Heart right ventricle (tissue), 16 donors: ENCODE data around the gene HMX3. TPM values are rescaled to one million over a fixed set of nuclear protein-coding genes. Genes with fewer than 3 reads are reported as not detected.
"Not testable (repeated sequence)": the region's sequence is repeated elsewhere in the genome, so short reads cannot be mapped to it uniquely, and the experiment has no call there.

Source experiments
- ATAC-seq, 8 donors: fragments of 200-7000 bp; cut with Tn5 transposase; one replicate each; pipeline ENCODE4 v1.9.1; 2020; ENCODE audit warnings: mild to moderate bottlenecking in 8 of 8, moderate library complexity in 8 of 8, moderate number of reproducible peaks in 1 of 8
- DNase-seq, 2 donors: peaks; one replicate each; pipeline ENCODE4 v3.0.0-alpha.2; 2020
- H3K27ac ChIP-seq, 10 donors: fragments of 200-600 bp; sonication (generic) in 2 of 10; one replicate each; pipeline versions ENCODE4 v1.5.0 to v1.8.0; 2020 to 2022; ENCODE audit warnings: mild to moderate bottlenecking in 3 of 10
- H3K27me3 ChIP-seq, 7 donors: fragments of 200-600 bp; one replicate each; pipeline ENCODE4 v1.8.0; 2021 to 2022; ENCODE audit warnings: mild to moderate bottlenecking in 2 of 7
- H3K36me3 ChIP-seq, 9 donors: fragments of 200-600 bp; sonication (generic) in 1 of 9; one replicate each; pipeline versions ENCODE4 v1.5.0 to v1.8.0; 2020 to 2022; ENCODE audit warnings: mild to moderate bottlenecking in 2 of 9
- H3K4me1 ChIP-seq, 9 donors: fragments of 200-600 bp; sonication (generic) in 1 of 9; one replicate each; pipeline versions ENCODE4 v1.5.0 to v1.8.0; 2020 to 2022; ENCODE audit warnings: mild to moderate bottlenecking in 4 of 9
- H3K4me3 ChIP-seq, 10 donors: fragments of 200-600 bp; sonication (generic) in 2 of 10; one replicate each; pipeline versions ENCODE4 v1.5.0 to v1.8.0; 2020 to 2022; ENCODE audit warnings: mild to moderate bottlenecking in 7 of 10, moderate library complexity in 2 of 10
- H3K9me3 ChIP-seq, 11 donors: fragments of 200-600 bp in 10 of 11; sonication (generic) in 2 of 11; one replicate each; pipeline versions ENCODE4 v1.5.0 to v1.8.0; 2013 to 2022; ENCODE audit warnings: mild to moderate bottlenecking in 2 of 11, control low read depth in 1 of 11, moderate library complexity in 1 of 11
- CTCF ChIP-seq, 9 donors: fragments of 200-600 bp; sonication (generic) in 2 of 9; IDR thresholded peaks; one replicate each; pipeline versions ENCODE4 v1.5.0 to v1.8.0; 2021 to 2022; ENCODE audit warnings: antibody characterized with exemption in 9 of 9, mild to moderate bottlenecking in 5 of 9, moderate library complexity in 1 of 9
- WGBS, 2 donors: extraction: QIAGEN DNeasy Blood & Tissue Kit; methylation state at CpG; one replicate each; pipeline ENCODE4 v1.1.7; 2013; ENCODE audit warnings: inconsistent platforms in 1 of 2; 5-methylcytosine and 5-hydroxymethylcytosine counted together
- intact Hi-C, 10 donors: fragments of 100-400 bp; cut with DNase I; formaldehyde crosslinking; loops; one replicate each; pipeline versions ENCODE4 v1.11.1 to v1.14.2; 2022
- polyA plus RNA-seq, 2 donors: library from polyadenylated mRNA; stranded (reverse); fragments of 200-250 nt; gene quantifications; one replicate each; pipeline ENCODE4 v1.2.3, GENCODE V29; 2013
- total RNA-seq, 10 donors: library from RNA; stranded (reverse); fragmentation: NEBNext Ultra II Directional in 3 of 10; extraction: Animal tissue kit (Norgen Biotek cat#: 25700) in 3 of 10; gene quantifications; one replicate each; pipeline versions ENCODE4 v1.2.1 to v1.2.4, GENCODE V29; 2021 to 2023
- donor health status: Arrhythmogenic right ventricular cardiomyopathy.
- donor health status: ischemic (EF 13 %, LVEDD 7.1; RV severe dilation, severe dysfunction).
- donor health status: healthy with polysubstance abuse.
- donor health status: DM: no; HTN: yes; CAD: no.
- donor health status: DM: no; HTN: no; CAD: no.
- donor health status: ischemic (EF 25% LVEDD 6.9; RV normal size, moderate dysfunction).
- donor health status: ischemic (EF 25% LVEDD 5.7; RV mildly dilated, moderate dysfunction).
- donor health status: healthy.
- donor health status: DM: yes; HTN: yes; CAD: no.
- donor health status: Ischemic cardiomyopathy.
- donor health status: ischemic (EF 35%, LVEDD 5.7; RV mildly dilated, moderate dysfunction).
- donor health status: nonischemic (EF 11% LVEDD 7.7; RV severe dilation, severe dysfunction).
- donor health status: DM: yes; HTN: yes; CAD: no.
- donor health status: PGD.
- donor health status: ischemic (EF 29% LVEDD 5.4; RV normal size, mild dysfunction).
- donor health status: nonischemic (EF 23%, LVEDD 6.1; RV moderate dilation, normal function).

The HMX3 gene
- total and polyA plus RNA-seq, 12 donors: not detected

GRCh38 chr10:123164319-123164718, 28.5 kb downstream of the HMX3 start:
- ATAC-seq (no peak), DNase-seq (no peak)
- no peaks in the 10 kb centered on the region for H3K9me3 ChIP-seq
- WGBS, 2 donors: 91 to 94% methylated on average over 2 of the region's 2 CpGs
- no peak for TF ChIP-seq CTCF (IDR thresholded peaks at IDR 0.05)
- intact Hi-C loops: no loop called here
- H3K36me3 ChIP-seq: peaks cover 0 to 100% (median 35%) of the 10 kb centered on the region in 9 donors
- peaks cover 0 to 19% (median 0%) of the 10 kb centered on the region in 9 donors for H3K4me1 ChIP-seq
- no peak overlapping the region for H3K4me3 ChIP-seq
- no peaks in the 10 kb centered on the region for H3K27me3 ChIP-seq
- H3K27ac ChIP-seq: no peak overlapping the region

GRCh38 chr10:123165445-123166072, 29.8 kb downstream of the HMX3 start:
- Histone ChIP-seq H3K4me3 (no peak overlapping the region), H3K36me3 (peaks cover 0 to 94% (median 35%) of the 10 kb centered on the region in 9 donors), H3K4me1 (peaks cover 0 to 7% (median 0%) of the 10 kb centered on the region in 9 donors), H3K27ac (no peak overlapping the region), H3K27me3 (no peaks in the 10 kb centered on the region), H3K9me3 (no peaks in the 10 kb centered on the region)
- no peak for TF ChIP-seq CTCF (IDR thresholded peaks at IDR 0.05)
- intact Hi-C loops: no loop called here
- no peak for ATAC-seq
- no peak for DNase-seq
- 77 to 80% methylated on average over 4 of the region's 4 CpGs for WGBS, 2 donors

GRCh38 chr10:123166618-123167017, 30.8 kb downstream of the HMX3 start:
- ATAC-seq: no peak
- WGBS, 2 donors: 96% methylated on average over 2 of the region's 2 CpGs
- H3K4me1 ChIP-seq: no peaks in the 10 kb centered on the region
- DNase-seq: no peak
- H3K4me3 ChIP-seq: no peak overlapping the region
- no peak for TF ChIP-seq CTCF (IDR thresholded peaks at IDR 0.05)
- H3K27me3 ChIP-seq: no peaks in the 10 kb centered on the region
- no peaks in the 10 kb centered on the region for H3K9me3 ChIP-seq
- H3K27ac ChIP-seq: no peak overlapping the region
- peaks cover 0 to 90% (median 31%) of the 10 kb centered on the region in 9 donors for H3K36me3 ChIP-seq
- intact Hi-C loops: no loop called here

- intact Hi-C loops: loop anchor here in 1 of 10 donors (5.0 kb wide), 1 partner anchor 1104 kb away; no protein-coding TSS in a partner anchor
- Histone ChIP-seq H3K4me1 (no peaks in the 10 kb centered on the region), H3K27me3 (no peaks in the 10 kb centered on the region), H3K4me3 (no peak overlapping the region), H3K9me3 (no peaks in the 10 kb centered on the region), H3K27ac (no peak overlapping the region), H3K36me3 (peaks cover 0 to 74% (median 3%) of the 10 kb centered on the region in 9 donors)
- 97 to 99% methylated on average over 4 of the region's 4 CpGs for WGBS, 2 donors
- no peak for TF ChIP-seq CTCF (IDR thresholded peaks at IDR 0.05)
- ATAC-seq (no peak), DNase-seq (no peak)
Measured at GRCh38 chr10:123170961-123171360, 35.2 kb downstream of the HMX3 start.

- ATAC-seq, DNase-seq, H3K27me3 ChIP-seq, H3K27ac ChIP-seq, H3K9me3 ChIP-seq, H3K4me1 ChIP-seq, H3K4me3 ChIP-seq: not testable (repeated sequence)
- peaks cover 0 to 74% (median 0%) of the 10 kb centered on the region in 9 donors for H3K36me3 ChIP-seq
- 94 to 96% methylated on average over 10 of the region's 10 CpGs for WGBS, 2 donors
- intact Hi-C loops: loop anchor here in 1 of 10 donors (5.0 kb wide), 1 partner anchor 1104 kb away; no protein-coding TSS in a partner anchor
Measured at GRCh38 chr10:123171616-123172015, 35.8 kb downstream of the HMX3 start.
